Peyer's patch (tissue), 4 donors: Measurements from ENCODE around the gene PTPN6. TPM values are rescaled to one million over a fixed set of nuclear protein-coding genes. Genes with fewer than 3 reads are reported as not detected.

Experiments
- DNase-seq, 3 donors: peaks; one replicate each; pipeline ENCODE4 v3.0.0-alpha.2; 2017 to 2019
- H3K27ac ChIP-seq, 4 donors: fragments of 200-600 bp; sonication (generic); one replicate each; pipeline ENCODE4 v1.5.1; 2016 to 2019
- H3K27me3 ChIP-seq, 2 donors: fragments of 200-600 bp; sonication (generic); one replicate each; pipeline ENCODE4 v1.5.1; 2019
- H3K36me3 ChIP-seq, 3 donors: fragments of 200-600 bp; sonication (generic); one replicate each; pipeline ENCODE4 v1.5.1; 2016 to 2019
- H3K4me1 ChIP-seq, 4 donors: fragments of 200-600 bp; sonication (generic); one replicate each; pipeline ENCODE4 v1.5.1; 2016 to 2019
- H3K4me3 ChIP-seq, 4 donors: fragments of 200-600 bp; sonication (generic); 1 replicate in 3 of 4; 2 replicates in 1 of 4; pipeline ENCODE4 v1.5.1; 2016 to 2019; ENCODE audit warnings: mild to moderate bottlenecking in 1 of 4
- H3K9me3 ChIP-seq, 4 donors: fragments of 200-600 bp; sonication (generic); one replicate each; pipeline ENCODE4 v1.5.1; 2016 to 2019; ENCODE audit warnings: mild to moderate bottlenecking in 1 of 4
- CTCF ChIP-seq, 6 experiments: fragments of 450-650 bp in 4 of 6; fragments of 200-600 bp in 2 of 6; sonication (generic) in 1 of 6; IDR thresholded peaks; one replicate each; pipeline ENCODE4 v1.5.1; 2017 to 2019; ENCODE audit warnings: antibody characterized with exemption in 6 of 6, mild to moderate bottlenecking in 3 of 6, moderate library complexity in 1 of 6
- POLR2A ChIP-seq, 2 donors: fragments of 450-650 bp; IDR thresholded peaks; one replicate each; pipeline ENCODE4 v1.5.1; 2017; ENCODE audit warnings: antibody characterized with exemption in 2 of 2, mild to moderate bottlenecking in 2 of 2, moderate library complexity in 2 of 2
- total RNA-seq, 4 donors: library from RNA; depleted of rRNA; stranded (reverse); fragments of >200 nt; gene quantifications; one replicate each; pipeline ENCODE4 v1.1.0, GENCODE V29; 2016

The PTPN6 gene
- total RNA-seq, 4 donors from 2014 or later: 41.6 to 183 (median 44.4) TPM

GRCh38 chr12:6957741-6958608 is 6.8 kb downstream of the PTPN6 start:
- peak overlapping the region; percentile 64 to 100 (median 77) for H3K27ac ChIP-seq
- H3K4me3 ChIP-seq: peak overlapping the region in 1 of 4 donors; percentile 32
- H3K27me3 ChIP-seq: no peaks in the 10 kb centered on the region
- peaks cover 9 to 77% (median 65%) of the 10 kb centered on the region in 4 donors for H3K4me1 ChIP-seq
- H3K9me3 ChIP-seq: no peaks in the 10 kb centered on the region
- DNase-seq: no peak
- peaks cover 0 to 17% (median 0%) of the 10 kb centered on the region in 3 donors for H3K36me3 ChIP-seq
- TF ChIP-seq POLR2A (IDR thresholded peaks at IDR 0.05) (no peak), CTCF (IDR thresholded peaks at IDR 0.05) (no peak)

- H3K27me3 ChIP-seq: no peaks in the 10 kb centered on the region
- peaks cover 0 to 17% (median 0%) of the 10 kb centered on the region in 3 donors for H3K36me3 ChIP-seq
- DNase-seq: no peak
- H3K4me3 ChIP-seq: peak overlapping the region in 2 of 4 donors; percentile 6 to 32
- H3K9me3 ChIP-seq: no peaks in the 10 kb centered on the region
- H3K4me1 ChIP-seq: peaks cover 9 to 77% (median 65%) of the 10 kb centered on the region in 4 donors
- peak overlapping the region; percentile 64 to 100 (median 77) for H3K27ac ChIP-seq
- TF ChIP-seq POLR2A (IDR thresholded peaks at IDR 0.05) (no peak), CTCF (IDR thresholded peaks at IDR 0.05) (no peak)
Observed at GRCh38 chr12:6958609-6959057, 7.5 kb downstream of the PTPN6 start.

GRCh38 chr12:6959058-6959804 is 8.1 kb downstream of the PTPN6 start:
- TF ChIP-seq CTCF (IDR thresholded peaks at IDR 0.05) (no peak), POLR2A (IDR thresholded peaks at IDR 0.05) (peak in 1 of 2 donors; percentile 34)
- no peaks in the 10 kb centered on the region for H3K9me3 ChIP-seq
- peaks cover 9 to 76% (median 62%) of the 10 kb centered on the region in 4 donors for H3K4me1 ChIP-seq
- H3K27me3 ChIP-seq: no peaks in the 10 kb centered on the region
- DNase-seq: peak; percentile 51 to 91 (median 87)
- peaks cover 0 to 17% (median 0%) of the 10 kb centered on the region in 3 donors for H3K36me3 ChIP-seq
- peak overlapping the region in 2 of 4 donors; percentile 16 to 32 for H3K4me3 ChIP-seq
- H3K27ac ChIP-seq: peak overlapping the region; percentile 64 to 100 (median 77)

- TF ChIP-seq POLR2A (IDR thresholded peaks at IDR 0.05) (no peak), CTCF (IDR thresholded peaks at IDR 0.05) (no peak)
- peak in 1 of 3 donors; percentile 48 for DNase-seq
- H3K9me3 ChIP-seq: no peaks in the 10 kb centered on the region
- H3K27me3 ChIP-seq: no peaks in the 10 kb centered on the region
- H3K36me3 ChIP-seq: peaks cover 0 to 22% (median 0%) of the 10 kb centered on the region in 3 donors
- H3K4me3 ChIP-seq: peak overlapping the region in 2 of 4 donors; percentile 16 to 32
- H3K4me1 ChIP-seq: peaks cover 9 to 73% (median 60%) of the 10 kb centered on the region in 4 donors
- peak overlapping the region; percentile 65 to 100 (median 93) for H3K27ac ChIP-seq
Observed at GRCh38 chr12:6959805-6960592, 8.8 kb downstream of the PTPN6 start.
